GM18951 (cell line): ENCODE data around the gene CFAP410.
"Not testable (repeated sequence)": the region's sequence is repeated elsewhere in the genome, so short reads cannot be mapped to it uniquely, and the experiment has no call there.

Source experiments
- POLR2A ChIP-seq: IDR thresholded peaks from 4 replicates; pipeline ENCODE4 v1.6.1; 2011; ENCODE audit warnings: mild to moderate bottlenecking; ENCODE audit not compliant: insufficient read length, insufficient read depth; ENCODE audit errors: extremely low read depth
- in situ Hi-C: fragments of 300-500 bp; cut with MboI; formaldehyde crosslinking; loops from one replicate; pipeline ENCODE4 v1.12.0; 2022; ENCODE audit warnings: low sequenced_read_pairs, mixed read lengths, inconsistent platforms; ENCODE audit not compliant: unreplicated experiment

The CFAP410 gene

GRCh38 chr21:44306936-44307704, 32.1 kb downstream of the CFAP410 start:
- in situ Hi-C loops: no loop called here
- no peak for TF ChIP-seq POLR2A

DNA sequence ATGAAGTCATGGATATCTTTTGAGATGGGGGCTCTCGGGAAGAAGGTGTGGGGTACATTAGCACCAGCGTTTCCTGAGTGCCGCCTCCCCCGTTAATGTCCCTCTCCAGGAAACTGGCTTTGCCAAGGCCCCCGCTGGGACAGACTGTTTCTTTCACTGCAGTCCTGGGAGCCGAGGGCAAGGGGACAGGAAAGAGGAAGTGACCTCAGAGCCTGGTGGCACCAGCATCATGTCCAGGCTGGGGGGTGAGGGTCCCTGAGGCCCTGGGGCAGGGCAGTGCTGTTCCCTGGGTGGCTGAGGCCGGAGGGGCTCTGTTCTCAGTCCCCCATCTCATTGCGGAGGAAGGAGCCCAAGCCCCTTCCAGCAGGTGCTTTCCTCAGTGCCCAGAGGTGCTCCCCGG, 33.5 kb downstream of the CFAP410 start:
- no peak for TF ChIP-seq POLR2A
- in situ Hi-C loops: no loop called here

DNA sequence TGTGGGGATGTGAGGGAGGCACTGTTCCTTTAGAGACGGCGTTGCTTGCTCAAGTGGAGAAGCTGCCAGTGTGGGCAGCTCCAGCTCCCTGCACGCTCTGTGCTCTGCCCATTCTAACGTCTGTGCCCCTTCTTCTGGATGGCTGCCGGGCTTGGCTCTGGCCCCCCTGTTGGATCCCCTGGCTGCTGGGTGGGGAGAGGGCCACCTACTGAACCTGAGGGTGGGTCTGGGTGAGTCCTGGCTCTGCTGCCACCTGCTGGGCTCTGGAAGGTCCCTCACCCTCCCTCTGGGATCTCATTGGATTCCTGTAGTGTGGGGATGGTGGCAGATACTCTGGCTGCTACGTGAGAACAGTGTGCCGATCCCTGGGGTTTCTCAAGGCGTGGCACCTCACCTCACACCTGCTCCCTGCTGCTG, 34.3 kb downstream of the CFAP410 start:
- in situ Hi-C loops: no loop called here
- TF ChIP-seq POLR2A: no peak

DNA sequence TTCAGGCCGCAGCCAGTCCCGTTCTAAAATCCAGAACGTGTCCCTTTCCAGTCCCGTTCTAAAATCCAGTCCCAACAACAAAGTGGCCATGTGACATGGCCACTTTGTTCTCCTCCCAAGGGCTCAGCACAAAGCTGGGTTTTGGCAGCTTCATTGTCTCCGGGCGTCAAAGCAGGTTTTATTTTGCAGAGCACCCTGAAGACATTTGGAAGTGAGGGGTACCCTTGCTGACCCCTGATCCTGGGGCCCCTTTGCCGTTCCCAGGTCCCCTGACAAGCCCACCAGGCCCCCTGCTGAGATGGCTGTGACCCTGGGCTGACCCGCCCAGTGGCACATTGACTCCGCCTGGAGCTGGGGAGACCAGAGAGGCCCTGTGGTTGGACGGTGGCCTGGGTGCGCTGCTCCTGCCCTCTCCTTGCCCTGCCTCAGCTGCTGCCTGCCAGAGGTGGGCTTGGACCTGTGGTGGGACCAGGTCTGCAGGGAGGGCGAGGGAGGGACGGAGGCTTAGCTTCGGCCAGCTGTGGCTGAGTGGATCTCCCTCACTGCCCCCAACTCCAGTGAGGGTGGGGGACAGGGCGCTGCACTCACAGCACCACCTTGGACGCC, 35.1 kb downstream of the CFAP410 start:
- in situ Hi-C loops: no loop called here
- TF ChIP-seq POLR2A: no peak

DNA sequence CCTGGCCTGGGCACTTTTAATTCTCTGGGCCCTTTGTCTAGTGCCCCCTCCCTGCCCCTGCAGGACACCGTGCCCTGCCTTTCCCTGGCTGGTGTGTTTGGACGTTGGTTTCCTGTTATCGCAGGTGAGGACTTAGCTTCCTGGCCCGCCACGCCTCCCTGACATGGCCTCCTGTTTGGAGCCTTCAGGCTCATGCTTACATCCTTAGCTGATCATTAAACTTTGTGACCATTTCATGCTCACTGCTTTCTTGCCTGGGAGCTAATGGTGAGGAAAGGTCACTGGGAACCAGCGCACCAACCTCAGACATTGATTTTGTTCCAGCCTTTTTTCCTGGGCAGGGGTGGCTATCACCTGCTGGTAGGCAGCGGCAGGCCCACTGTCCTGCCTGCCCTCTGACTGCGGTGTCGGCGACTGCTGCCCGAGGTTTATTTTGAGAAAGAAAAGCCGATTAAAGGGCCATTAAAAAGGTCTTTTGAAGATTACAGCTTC, 35.7 kb downstream of the CFAP410 start:
- in situ Hi-C loops: no loop called here
- no peak for TF ChIP-seq POLR2A

GRCh38 chr21:44302573-44303401, 36.4 kb downstream of the CFAP410 start:
- in situ Hi-C loops: not testable (repeated sequence)

GRCh38 chr21:44301961-44302406, 37.2 kb downstream of the CFAP410 start:
- in situ Hi-C loops: no loop called here
- TF ChIP-seq POLR2A: no peak

DNA sequence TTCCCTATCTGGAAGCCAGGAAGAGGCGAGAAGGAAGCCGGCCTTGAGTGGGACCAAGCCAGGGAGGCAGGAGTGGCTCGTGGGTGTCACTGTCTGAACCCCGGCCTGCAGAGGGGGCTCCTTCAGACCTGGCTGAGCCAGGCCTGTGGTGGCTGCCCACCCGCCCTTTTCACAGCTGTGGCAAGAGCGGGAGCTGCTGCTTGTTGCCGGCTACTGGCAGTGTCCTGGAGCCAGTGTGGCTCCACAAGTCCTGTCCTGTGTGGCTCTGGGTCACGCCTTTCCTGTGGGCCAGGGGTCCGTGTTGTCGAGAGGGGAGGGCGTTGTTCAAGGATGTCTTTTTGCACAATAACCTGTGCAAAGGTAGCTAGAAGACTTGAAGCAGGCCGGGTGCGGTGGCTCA, 38.0 kb downstream of the CFAP410 start:
- in situ Hi-C loops: no loop called here
- TF ChIP-seq POLR2A: no peak

DNA sequence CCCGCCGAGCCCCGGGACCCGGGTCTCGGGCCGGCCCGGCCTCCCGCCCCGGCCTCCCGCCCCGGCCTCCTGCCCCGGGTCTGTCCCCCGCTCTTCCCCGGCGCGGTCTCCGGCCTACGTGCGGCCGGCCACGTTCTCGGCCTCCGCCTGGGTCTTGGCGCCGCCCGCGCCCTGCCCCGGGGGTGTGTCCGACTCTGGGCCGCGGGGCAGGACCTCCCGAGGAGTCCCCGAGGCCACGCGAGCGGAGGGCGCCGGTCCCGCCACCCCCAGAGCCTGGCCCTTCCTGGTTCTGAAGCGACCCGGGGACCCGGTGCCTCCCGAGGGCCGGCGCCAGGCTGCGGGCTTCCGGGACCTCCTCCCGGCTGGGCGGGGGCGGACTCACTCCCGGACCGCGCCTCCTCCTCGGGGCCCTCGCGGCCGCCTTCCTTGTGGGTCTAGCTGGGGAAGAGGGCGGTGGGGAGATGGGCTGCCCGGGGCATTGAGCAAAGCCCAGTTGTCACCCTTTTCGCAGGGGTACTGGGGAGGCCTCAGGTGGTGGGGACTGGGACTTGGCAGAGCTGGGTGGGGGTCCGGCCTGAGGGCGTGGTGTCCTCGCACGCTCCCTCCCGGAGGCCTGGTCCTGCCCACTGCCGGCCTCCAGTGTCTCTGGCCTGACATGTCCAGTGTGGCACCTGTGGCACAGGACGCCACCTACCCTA, 38.8 kb downstream of the CFAP410 start:
- in situ Hi-C loops: no loop called here
- no peak for TF ChIP-seq POLR2A

GRCh38 chr21:44299458-44300261, 39.5 kb downstream of the CFAP410 start, which contains the start of gene PFKL:
Gene PFKL (plus strand): TSS chr21:44300053. CDS start chr21:44300106, 53 bp downstream.
- in situ Hi-C loops: loop anchor here (25.0 kb wide), 1 partner anchor 162 kb away; the partner anchor contains the start of gene GATD3
- peak; percentile 85 for TF ChIP-seq POLR2A

DNA sequence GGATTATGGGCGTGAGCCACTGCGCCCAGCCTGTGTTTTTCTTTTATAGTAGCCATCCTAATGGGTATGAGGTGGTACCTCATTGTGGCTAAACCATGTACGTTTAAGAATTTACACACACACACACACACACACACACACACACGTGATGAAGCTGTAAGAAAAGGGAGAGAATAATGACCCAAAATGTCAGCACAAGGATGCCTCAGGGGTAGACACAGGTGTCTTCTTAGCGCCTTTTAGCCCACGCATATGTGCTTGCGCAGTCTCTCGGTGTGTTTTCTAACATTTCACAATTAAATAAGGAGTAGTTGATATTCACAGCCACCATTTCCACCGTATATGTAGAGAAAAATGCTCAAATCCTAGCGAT, 40.1 kb downstream of the CFAP410 start:
- TF ChIP-seq POLR2A: no peak
- in situ Hi-C loops: loop anchor here (25.0 kb wide), 1 partner anchor 162 kb away; the partner anchor contains the start of gene GATD3

- no peak for TF ChIP-seq POLR2A
- in situ Hi-C loops: loop anchor here (25.0 kb wide), 1 partner anchor 161 kb away; the partner anchor contains the start of gene GATD3
Measured at GRCh38 chr21:44298301-44298700, 40.9 kb downstream of the CFAP410 start.
